Activated CD4-positive, alpha-beta T cell treated with anti-CD3 and anti-CD28 coated beads, Interleukin-2, amount 50 U/mL, for 1 hour (primary cell): ENCODE measurements around the gene TMEM151B.
"Not testable (repeated sequence)": the region's sequence is repeated elsewhere in the genome, so short reads cannot be mapped to it uniquely, and the experiment has no call there.

Source experiments
- DNase-seq: peaks from one replicate; pipeline ENCODE4 v3.0.0-alpha.2; 2020

TMEM151B gene

DNA sequence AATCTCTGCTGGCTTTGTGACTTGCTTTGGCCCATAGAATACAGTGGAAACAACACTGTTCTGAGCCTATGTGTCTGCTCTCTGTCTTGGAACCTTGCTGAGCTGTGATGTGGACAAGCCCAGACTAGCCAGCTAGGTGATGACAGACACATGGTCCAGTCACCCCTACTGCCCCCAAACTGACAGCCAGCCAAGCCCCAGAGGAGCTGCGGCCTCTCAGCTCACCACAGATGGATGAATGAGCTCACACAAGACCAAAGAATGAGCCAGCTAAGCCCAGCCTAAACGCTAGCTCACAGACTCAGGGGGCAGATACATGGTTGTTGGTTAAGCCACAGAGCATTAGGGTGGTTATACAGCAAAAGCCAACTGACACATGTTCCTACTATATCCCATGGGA lies 38.8 kb downstream of the TMEM151B start:
- DNase-seq: no peak

DNA sequence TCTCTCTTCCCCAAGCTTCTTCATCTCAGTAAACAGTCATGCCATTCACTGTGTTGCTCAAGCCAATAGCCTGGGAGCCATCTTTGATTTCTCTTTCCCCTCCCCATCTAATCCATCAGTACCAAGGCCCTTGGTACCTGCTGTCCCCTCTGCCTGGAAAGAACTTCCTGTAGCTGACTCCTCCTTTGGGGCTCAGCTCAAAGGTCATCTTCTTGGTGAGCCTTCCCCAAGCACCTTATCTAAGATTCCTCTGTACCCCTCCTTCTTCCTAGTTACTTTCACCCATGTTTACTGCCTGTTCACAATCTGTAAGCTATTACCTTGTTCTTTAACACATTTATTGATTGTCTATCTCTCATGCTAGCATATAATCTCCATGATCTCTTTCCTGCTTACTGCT lies 39.4 kb downstream of the TMEM151B start:
- no peak for DNase-seq

DNA sequence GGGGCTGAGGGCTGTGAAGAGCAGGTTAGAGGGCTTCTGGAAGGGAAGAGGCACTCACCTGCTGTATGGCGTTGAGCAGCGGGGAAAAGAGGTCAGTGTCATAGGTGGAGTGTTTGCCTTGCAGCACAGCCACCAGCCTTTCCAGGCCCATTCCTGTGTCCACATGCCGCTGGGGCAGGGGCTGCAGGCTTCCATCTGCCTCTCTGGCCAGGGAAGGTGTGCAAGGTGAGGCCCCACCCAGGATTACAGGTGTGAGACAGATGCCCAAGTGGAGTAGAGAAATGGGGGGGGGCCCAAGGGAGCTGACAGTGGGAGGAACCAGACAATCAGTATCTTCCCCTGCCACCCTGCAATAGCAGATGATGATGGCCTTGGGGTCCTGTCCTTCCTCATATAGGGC lies 40.0 kb downstream of the TMEM151B start:
- DNase-seq: no peak

GRCh38 chr6:44311304-44311703 lies 41.1 kb downstream of the TMEM151B start:
- DNase-seq: no peak

GRCh38 chr6:44311767-44312166 lies 41.5 kb downstream of the TMEM151B start:
- DNase-seq: no peak

DNA sequence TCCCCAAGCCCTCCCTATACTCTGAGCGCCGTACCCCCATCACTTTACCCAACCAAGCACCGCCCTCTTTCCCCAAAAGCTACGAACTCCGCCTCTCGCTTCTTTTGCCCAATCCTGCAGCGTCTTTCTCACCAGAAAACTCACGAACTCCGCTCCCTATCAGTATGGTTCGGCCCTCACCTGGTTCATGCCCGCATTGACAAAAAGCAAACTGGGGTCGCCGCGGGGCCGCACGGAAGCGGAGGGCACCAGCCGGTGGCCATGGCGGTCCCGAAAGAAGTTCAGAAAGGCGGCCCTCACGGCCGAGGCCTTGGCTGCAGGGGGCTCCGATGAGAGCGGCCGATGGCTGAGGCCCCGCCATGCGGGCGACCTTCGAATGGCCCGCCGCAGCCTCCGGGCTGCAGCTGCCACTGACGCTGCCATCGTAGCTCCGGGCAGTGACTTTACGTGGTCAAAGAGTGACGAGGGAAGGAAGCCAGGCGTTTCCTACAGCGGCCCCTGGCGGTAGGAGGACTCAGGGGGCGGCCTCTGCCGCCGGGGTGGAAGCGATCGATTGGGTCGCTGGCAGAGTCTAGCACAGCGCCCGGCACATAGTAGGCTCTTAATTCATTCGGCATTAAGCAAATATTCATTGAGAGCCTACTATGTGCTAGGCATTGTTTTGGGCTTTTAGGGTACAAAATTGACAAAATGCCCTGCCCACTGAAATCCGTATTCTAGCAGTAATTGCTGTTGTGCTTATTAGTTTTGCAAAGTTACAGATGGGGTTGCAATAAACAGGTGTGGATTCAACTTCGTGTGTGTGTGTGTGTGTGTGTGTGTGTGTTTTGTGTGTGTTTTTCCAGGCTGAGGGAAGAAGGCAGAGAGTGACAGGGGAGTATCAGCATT lies 42.9 kb downstream of the TMEM151B start, which contains the start of gene AARS2:
AARS2 (minus strand) TSS at position 447 of the 888 bp plus-strand sequence; CDS start at position 423, 24 bp downstream.
- peak; percentile 94 for DNase-seq

DNA sequence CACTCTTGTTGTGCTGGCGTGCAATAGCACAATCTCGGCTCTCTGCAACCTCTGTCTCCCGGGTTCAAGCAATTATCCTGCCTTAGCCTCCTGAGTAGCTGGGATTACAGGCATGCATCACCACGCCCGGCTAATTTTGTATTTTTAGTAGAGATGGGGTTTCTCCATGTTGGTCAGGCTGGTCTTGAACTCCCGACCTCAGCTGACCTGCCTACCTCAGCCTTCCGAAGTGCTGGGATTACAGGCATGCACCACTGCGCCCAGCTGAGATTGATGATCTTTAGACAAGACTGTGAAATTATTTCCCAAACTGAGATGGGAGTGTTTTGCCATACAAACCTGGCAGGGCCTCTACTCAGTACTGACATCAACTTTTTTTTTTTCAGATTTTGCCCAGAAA lies 44.4 kb downstream of the TMEM151B start:
- DNase-seq: not testable (repeated sequence)

DNA sequence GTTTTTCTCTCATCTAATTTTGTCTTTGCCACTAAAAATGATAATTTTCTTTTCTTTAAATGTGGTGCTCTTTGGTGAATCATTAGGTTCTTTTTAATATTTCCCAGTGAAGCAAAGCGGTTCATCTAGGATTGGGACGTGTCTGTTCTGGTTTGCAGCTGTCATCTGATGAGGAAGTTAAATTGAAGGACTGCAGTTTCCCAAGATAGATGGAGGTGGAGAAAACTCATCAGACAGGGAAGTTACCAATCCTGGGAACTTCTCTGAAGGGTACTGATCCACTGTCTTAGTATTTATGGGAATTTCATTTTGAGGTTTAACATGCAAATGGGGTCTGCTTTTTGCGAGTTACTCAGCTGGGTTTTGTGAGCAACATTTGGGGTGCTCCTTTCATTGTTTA lies 45.3 kb downstream of the TMEM151B start:
- DNase-seq: no peak

- DNase-seq: no peak
Measured at GRCh38 chr6:44315951-44316350, 45.7 kb downstream of the TMEM151B start.

DNA sequence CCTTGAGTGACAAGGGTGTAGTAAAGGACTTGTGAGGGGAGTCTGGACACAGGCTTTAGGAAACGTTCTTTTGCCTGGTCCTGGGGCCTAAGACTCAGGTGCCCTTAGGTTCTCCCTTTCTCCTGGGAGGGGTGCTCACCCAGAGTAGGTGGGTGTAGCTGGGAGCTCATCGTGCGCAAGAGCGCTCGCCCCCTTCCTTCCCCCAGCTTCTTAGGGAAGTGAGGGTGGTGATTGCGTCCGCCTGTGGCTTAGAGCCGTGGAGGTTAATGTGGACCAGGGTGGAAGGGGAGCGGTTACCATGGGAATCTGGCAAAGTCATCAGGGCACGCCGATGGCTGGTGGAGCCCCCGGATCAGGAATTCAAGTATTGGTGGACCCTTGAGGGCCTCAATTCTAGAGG lies 46.2 kb downstream of the TMEM151B start:
- no peak for DNase-seq

- not testable (repeated sequence) for DNase-seq
Measured at GRCh38 chr6:44317136-44317631, 46.9 kb downstream of the TMEM151B start.

- DNase-seq: no peak
Measured at GRCh38 chr6:44321210-44321609, 51.0 kb downstream of the TMEM151B start.

GRCh38 chr6:44327096-44327495 lies 56.8 kb downstream of the TMEM151B start:
- DNase-seq: no peak

- no peak for DNase-seq
Measured at GRCh38 chr6:44327760-44328159, 57.5 kb downstream of the TMEM151B start.

DNA sequence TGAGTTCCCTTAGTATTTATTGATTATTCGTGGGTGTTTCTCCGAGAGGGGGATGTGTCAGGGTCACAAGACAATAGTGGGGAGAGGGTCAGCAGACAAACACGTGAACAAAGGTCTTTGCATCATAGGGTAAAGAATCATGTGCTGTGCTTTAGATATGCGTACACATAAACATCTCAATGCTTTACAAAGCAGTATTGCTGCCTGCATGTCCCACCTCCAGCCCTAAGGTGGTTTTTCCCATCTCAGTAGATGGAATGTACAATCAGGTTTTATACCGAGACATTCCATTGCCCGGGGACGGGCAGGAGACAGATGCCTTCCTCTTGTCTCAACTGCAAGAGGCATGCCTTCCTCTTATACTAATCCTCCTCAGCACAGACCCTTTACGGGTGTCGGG lies 58.0 kb downstream of the TMEM151B start:
- DNase-seq: not testable (repeated sequence)

- DNase-seq: no peak
Measured at GRCh38 chr6:44329858-44330257, 59.6 kb downstream of the TMEM151B start.

- DNase-seq: no peak
Measured at GRCh38 chr6:44332585-44332984, 62.3 kb downstream of the TMEM151B start.

DNA sequence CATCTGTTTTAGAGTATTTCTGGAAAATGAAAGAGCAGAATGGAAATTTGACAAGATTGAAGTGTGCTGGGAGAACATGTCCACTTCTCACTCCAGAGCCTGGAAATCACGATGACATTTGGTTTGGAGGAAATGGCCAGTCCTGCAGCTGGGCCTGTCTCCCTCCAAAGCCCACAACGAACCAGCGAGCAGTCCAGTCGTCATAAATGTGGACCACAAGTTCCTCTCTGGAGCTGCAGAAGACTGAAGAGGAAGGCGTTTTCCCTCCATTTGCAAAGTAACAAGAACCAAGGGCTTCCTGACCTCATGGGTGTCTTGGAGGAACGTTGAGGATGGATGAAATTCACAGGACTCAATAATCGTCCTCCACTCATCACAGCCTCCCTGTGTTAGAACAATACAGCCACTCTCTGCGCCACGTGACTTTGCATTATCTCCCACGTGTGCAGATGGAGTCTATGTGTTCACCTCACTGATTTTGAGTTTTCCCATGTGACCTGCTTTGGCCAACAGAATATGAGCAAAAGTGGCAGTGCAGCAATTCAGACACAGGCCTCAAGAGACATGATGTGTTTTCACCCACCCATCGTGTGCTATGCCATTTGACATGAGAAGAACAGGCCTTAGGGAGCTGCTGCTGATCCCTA lies 63.1 kb downstream of the TMEM151B start:
- no peak for DNase-seq

DNA sequence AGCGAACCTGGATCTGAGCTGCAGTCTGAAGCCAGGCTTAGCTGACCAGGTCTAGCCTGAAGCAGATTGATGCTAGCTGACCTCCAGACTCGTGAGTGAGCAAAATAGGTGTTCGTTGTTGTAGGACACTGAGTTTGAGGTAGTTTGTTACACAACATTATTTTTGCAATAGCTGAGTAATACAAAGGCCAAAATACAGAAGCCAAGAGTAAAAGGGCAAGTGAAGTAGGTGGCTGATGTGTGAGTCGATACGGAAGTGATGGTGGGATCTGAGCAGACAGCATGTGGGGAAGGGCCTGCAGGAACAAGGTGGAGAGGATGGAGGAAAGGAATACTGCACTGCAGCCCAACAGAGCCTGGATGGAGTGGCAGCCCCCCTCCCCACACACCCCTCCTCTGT lies 63.7 kb downstream of the TMEM151B start:
- DNase-seq: no peak

DNA sequence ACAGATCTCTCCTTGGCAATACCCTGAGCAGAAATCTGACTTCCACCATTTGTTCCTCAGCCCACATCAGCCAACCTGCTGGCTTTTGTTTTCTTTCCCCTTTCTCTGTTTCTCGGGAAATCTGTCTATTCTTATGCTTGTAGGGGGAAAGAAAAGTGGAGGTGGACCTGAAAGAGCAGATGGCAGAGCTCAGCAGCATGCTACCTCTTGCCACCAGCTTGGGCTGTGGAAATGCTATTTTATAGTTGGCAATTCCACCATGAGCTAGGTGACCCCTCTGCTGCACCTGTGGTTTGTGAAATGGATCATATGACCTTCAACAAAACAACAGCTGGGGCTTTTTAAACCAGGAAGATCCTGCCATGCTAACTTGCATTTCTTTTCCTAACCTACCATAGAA lies 65.4 kb downstream of the TMEM151B start:
- no peak for DNase-seq

GRCh38 chr6:44338228-44339122 lies 68.2 kb downstream of the TMEM151B start:
- peak; percentile 59 for DNase-seq

DNA sequence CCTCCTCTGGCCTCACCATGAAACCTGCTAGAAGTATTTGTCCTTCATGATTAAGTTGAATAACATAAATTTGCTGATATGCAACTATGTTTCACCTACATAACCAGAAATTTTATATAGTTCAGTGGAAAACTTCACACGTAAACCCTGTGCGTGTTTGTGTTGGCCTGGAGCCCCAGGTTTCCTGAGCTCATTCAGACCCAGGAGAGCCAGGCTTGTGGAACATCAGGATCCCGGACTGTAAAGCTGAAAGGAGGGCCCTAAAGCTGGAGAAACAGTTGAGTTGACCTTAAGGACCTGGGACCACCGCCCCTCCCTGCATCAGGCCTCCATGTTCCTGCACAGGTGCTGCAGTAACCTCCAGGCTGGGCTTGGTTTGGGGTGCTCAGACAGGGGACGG lies 69.1 kb downstream of the TMEM151B start:
- no peak for DNase-seq
